Midbrain (tissue), 1 donor: ENCODE results near the gene SIPA1L3.
A peak's percentile ranks its signal among the peaks of the same experiment; 100 is the strongest.

Experiments used
- DNase-seq: peaks from one replicate; lab custom pipeline; 2025; lab: John Stamatoyannopoulos, UW

The SIPA1L3 gene

GRCh38 chr19:38152461-38153379 lies 245.7 kb downstream of the SIPA1L3 start:
- DNase-seq = no peak

GRCh38 chr19:38155453-38155852 lies 248.4 kb downstream of the SIPA1L3 start:
- peak; percentile 29 for DNase-seq

GRCh38 chr19:38158730-38159129 lies 251.7 kb downstream of the SIPA1L3 start:
- no peak for DNase-seq

- DNase-seq = no peak
Observed at GRCh38 chr19:38162094-38162493, 255.1 kb downstream of the SIPA1L3 start.

- DNase-seq = no peak
Observed at GRCh38 chr19:38162632-38163031, 255.6 kb downstream of the SIPA1L3 start.

- DNase-seq = no peak
Observed at GRCh38 chr19:38163419-38164290, 256.6 kb downstream of the SIPA1L3 start.

- DNase-seq = no peak
Observed at GRCh38 chr19:38164526-38164925, 257.5 kb downstream of the SIPA1L3 start.

GRCh38 chr19:38165335-38165734 lies 258.3 kb downstream of the SIPA1L3 start:
- no peak for DNase-seq

GRCh38 chr19:38168637-38169036 lies 261.6 kb downstream of the SIPA1L3 start:
- no peak for DNase-seq

- no peak for DNase-seq
Observed at GRCh38 chr19:38170334-38170733, 263.3 kb downstream of the SIPA1L3 start.

- peak; percentile 9 for DNase-seq
Observed at GRCh38 chr19:38172001-38172400, 265.0 kb downstream of the SIPA1L3 start.

GRCh38 chr19:38173291-38174041 lies 266.5 kb downstream of the SIPA1L3 start:
- DNase-seq = peak; percentile 90

- DNase-seq = no peak
Observed at GRCh38 chr19:38175422-38175821, 268.4 kb downstream of the SIPA1L3 start.

GRCh38 chr19:38180071-38180470 lies 273.1 kb downstream of the SIPA1L3 start:
- DNase-seq = no peak

- no peak for DNase-seq
Observed at GRCh38 chr19:38182536-38183210, 275.7 kb downstream of the SIPA1L3 start.

- no peak for DNase-seq
Observed at GRCh38 chr19:38183251-38183897, 276.4 kb downstream of the SIPA1L3 start.

GRCh38 chr19:38184815-38185214 lies 277.8 kb downstream of the SIPA1L3 start:
- peak; percentile 2 for DNase-seq

- DNase-seq = no peak
Observed at GRCh38 chr19:38185562-38185961, 278.6 kb downstream of the SIPA1L3 start.

GRCh38 chr19:38190061-38190460 lies 283.1 kb downstream of the SIPA1L3 start:
- no peak for DNase-seq

GRCh38 chr19:38190793-38191192 lies 283.8 kb downstream of the SIPA1L3 start:
- DNase-seq = no peak

- DNase-seq = no peak
Observed at GRCh38 chr19:38191747-38192146, 284.7 kb downstream of the SIPA1L3 start.
